SU-DHL-6 (cell line): ENCODE measurements around the gene CFAP70.

Experiments used
- H2AFZ ChIP-seq: fragments of 200-600 bp; sonication (generic); 2 replicates; pipeline ENCODE4 v1.6.1; 2014; ENCODE audit warnings: low read depth, mild to moderate bottlenecking, moderate library complexity, mixed read lengths, antibody characterized with exemption, low read length; ENCODE audit not compliant: severe bottlenecking
- H3F3A ChIP-seq: fragments of 200-600 bp; shearing (Covaris generic); 2 replicates; pipeline ENCODE4 v1.6.0; 2016; ENCODE audit warnings: antibody characterized with exemption, mild to moderate bottlenecking; ENCODE audit not compliant: insufficient read depth
- H3K27ac ChIP-seq: fragments of 200-600 bp; sonication (generic); 2 replicates; pipeline ENCODE4 v1.5.1; 2016; ENCODE audit warnings: low read depth, mild to moderate bottlenecking, low read length, moderate library complexity, mixed read lengths
- H3K27me3 ChIP-seq: fragments of 200-600 bp; sonication (generic), shearing (Covaris generic); 2 replicates; pipeline ENCODE4 v1.6.0; 2014; ENCODE audit warnings: mild to moderate bottlenecking, low read length
- H3K36me3 ChIP-seq: fragments of 200-600 bp; sonication (generic); 2 replicates; pipeline ENCODE4 v1.6.1; 2014; ENCODE audit warnings: mild to moderate bottlenecking, low read length, mixed read lengths
- H3K4me2 ChIP-seq: fragments of 300-600, 200-600 bp; shearing (Covaris generic), sonication (generic); 2 replicates; pipeline ENCODE4 v1.6.0; 2014; ENCODE audit warnings: low read length, low read depth, mild to moderate bottlenecking; ENCODE audit not compliant: poor library complexity, severe bottlenecking
- H3K4me3 ChIP-seq: fragments of 200-600 bp; sonication (generic); 2 replicates; pipeline ENCODE4 v1.5.1; 2014; ENCODE audit warnings: antibody characterized with exemption, low read length, mild to moderate bottlenecking, mixed read lengths; ENCODE audit not compliant: insufficient read depth, poor library complexity, severe bottlenecking
- H3K79me2 ChIP-seq: fragments of 200-600 bp; sonication (generic); 2 replicates; pipeline ENCODE4 v1.6.1; 2014; ENCODE audit warnings: mild to moderate bottlenecking, low read length, moderate library complexity; ENCODE audit not compliant: insufficient read depth
- H3K9ac ChIP-seq: fragments of 200-600 bp; sonication (generic); 2 replicates; pipeline ENCODE4 v1.7.0; 2014; ENCODE audit warnings: mild to moderate bottlenecking, low read length
- H3K9me2 ChIP-seq: fragments of 200-600 bp; sonication (generic); replicated peaks from 2 replicates; pipeline ENCODE4 v1.6.1; 2014; ENCODE audit warnings: low read length; ENCODE audit not compliant: insufficient read depth
- H3K9me3 ChIP-seq: fragments of 200-600 bp; sonication (generic); 2 replicates; pipeline ENCODE4 v1.6.1; 2014; ENCODE audit warnings: low read length, mixed read lengths; ENCODE audit not compliant: insufficient read depth
- H4K20me1 ChIP-seq: fragments of 200-600 bp; sonication (generic); 2 replicates; pipeline ENCODE4 v1.6.1; 2014; ENCODE audit warnings: low read depth, mild to moderate bottlenecking, antibody characterized with exemption, low read length, moderate library complexity, mixed read lengths
- EZH2phosphoT487 ChIP-seq: fragments of 200-600 bp; sonication (generic), shearing (Covaris generic); conservative IDR thresholded peaks from 2 replicates; pipeline ENCODE4 v1.6.1; 2018; ENCODE audit warnings: mild to moderate bottlenecking, antibody characterized with exemption, low read length, moderate library complexity, mixed read lengths
- TF ChIP-seq, protein P1 (sequence below): fragments of 200-600 bp; sonication (generic); IDR thresholded peaks from one replicate; pipeline ENCODE4 v1.5.1; 2017; ENCODE audit warnings: antibody characterized with exemption, mild to moderate bottlenecking, low read length, moderate library complexity; ENCODE audit not compliant: insufficient read depth, poor library complexity, severe bottlenecking

The CFAP70 gene

DNA sequence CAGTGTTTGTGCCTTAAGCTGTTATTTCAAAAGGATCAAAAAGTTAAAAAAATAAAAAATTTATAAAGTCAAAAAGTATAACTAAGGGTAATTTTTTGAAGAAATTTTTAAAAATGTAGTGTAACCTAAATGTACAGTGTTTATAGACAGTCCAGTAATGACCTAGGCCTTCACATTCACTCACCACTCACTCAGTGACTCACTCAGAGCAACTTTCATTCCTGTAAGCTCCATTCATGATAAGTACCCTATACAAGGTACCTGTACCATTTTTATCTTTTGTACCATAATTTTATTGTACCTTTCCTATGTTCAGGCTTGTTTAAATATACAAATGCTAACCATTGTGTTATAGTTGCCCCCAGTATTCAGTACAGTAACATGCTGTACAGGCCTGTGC lies 133.1 kb downstream of the CFAP70 start:
- H3K9ac ChIP-seq: no peak overlapping the region
- TF ChIP-seq, protein P1, sequence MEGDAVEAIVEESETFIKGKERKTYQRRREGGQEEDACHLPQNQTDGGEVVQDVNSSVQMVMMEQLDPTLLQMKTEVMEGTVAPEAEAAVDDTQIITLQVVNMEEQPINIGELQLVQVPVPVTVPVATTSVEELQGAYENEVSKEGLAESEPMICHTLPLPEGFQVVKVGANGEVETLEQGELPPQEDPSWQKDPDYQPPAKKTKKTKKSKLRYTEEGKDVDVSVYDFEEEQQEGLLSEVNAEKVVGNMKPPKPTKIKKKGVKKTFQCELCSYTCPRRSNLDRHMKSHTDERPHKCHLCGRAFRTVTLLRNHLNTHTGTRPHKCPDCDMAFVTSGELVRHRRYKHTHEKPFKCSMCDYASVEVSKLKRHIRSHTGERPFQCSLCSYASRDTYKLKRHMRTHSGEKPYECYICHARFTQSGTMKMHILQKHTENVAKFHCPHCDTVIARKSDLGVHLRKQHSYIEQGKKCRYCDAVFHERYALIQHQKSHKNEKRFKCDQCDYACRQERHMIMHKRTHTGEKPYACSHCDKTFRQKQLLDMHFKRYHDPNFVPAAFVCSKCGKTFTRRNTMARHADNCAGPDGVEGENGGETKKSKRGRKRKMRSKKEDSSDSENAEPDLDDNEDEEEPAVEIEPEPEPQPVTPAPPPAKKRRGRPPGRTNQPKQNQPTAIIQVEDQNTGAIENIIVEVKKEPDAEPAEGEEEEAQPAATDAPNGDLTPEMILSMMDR: no peak
- TF ChIP-seq EZH2phosphoT487: no peak
- no peaks in the 10 kb centered on the region for H3K9me3 ChIP-seq
- no peaks in the 10 kb centered on the region for H3K79me2 ChIP-seq
- H2AFZ ChIP-seq: no peak overlapping the region
- no peaks in the 10 kb centered on the region for H4K20me1 ChIP-seq
- no peaks in the 10 kb centered on the region for H3K27me3 ChIP-seq
- no peaks in the 10 kb centered on the region for H3K9me2 ChIP-seq
- H3F3A ChIP-seq: no peaks in the 10 kb centered on the region
- no peaks in the 10 kb centered on the region for H3K36me3 ChIP-seq
- H3K27ac ChIP-seq: no peak overlapping the region
- H3K4me3 ChIP-seq: no peak overlapping the region
- no peak overlapping the region for H3K4me2 ChIP-seq

DNA sequence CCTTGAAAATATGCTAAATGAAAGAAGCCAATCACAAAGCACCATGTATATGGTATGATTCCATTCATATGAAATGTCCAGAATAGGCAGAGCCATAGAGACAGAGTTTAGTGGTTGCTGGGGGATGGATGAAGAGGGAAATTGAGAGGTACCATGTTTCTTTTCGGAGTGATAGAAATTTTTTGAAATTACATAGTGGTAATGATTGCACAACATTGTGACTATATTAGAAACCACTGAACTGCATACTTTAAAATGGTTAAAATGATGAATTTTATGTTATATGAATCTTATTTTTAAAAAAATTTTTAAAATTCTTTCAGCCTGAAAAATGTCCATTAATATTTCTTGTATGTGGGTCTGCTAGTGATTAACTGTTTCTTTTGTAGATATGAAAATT lies 137.7 kb downstream of the CFAP70 start:
- Histone ChIP-seq H3K36me3 (peaks cover 5% of the 10 kb centered on the region; the same call in 1 of the 2 replicates), H4K20me1 (no peaks in the 10 kb centered on the region), H3K27me3 (no peaks in the 10 kb centered on the region), H2AFZ (no peak overlapping the region), H3K4me2 (no peak overlapping the region), H3F3A (no peaks in the 10 kb centered on the region), H3K9me3 (no peaks in the 10 kb centered on the region), H3K79me2 (no peaks in the 10 kb centered on the region), H3K9me2 (no peaks in the 10 kb centered on the region), H3K27ac (no peak overlapping the region), H3K9ac (no peak overlapping the region), H3K4me3 (no peak overlapping the region)
- TF ChIP-seq, protein P1: no peak
- no peak for TF ChIP-seq EZH2phosphoT487

DNA sequence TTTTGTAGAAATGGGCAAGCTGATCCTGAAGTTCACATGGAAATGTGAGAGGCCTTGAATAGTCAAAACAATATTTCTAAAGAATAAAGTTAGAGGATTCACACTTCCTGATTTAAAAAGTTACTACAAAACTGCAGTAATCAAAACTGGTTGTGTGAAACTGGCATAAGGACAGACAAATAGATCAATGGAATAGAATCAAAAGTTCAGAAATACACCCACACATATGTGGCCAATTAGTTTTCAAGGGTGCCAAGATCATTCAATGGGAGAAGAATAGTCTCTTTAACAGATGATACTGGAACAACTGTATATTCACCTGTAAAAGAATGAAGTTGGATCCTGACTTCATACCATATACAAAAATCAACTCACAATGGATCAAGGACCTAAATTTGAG lies 139.3 kb downstream of the CFAP70 start:
- no peaks in the 10 kb centered on the region for H3F3A ChIP-seq
- no peak overlapping the region for H3K27ac ChIP-seq
- no peak overlapping the region for H3K9ac ChIP-seq
- H3K9me3 ChIP-seq: no peaks in the 10 kb centered on the region
- peaks cover 5% of the 10 kb centered on the region; the same call in 1 of the 2 replicates for H3K36me3 ChIP-seq
- H3K79me2 ChIP-seq: no peaks in the 10 kb centered on the region
- H2AFZ ChIP-seq: no peak overlapping the region
- no peaks in the 10 kb centered on the region for H3K27me3 ChIP-seq
- TF ChIP-seq, protein P1: no peak
- TF ChIP-seq EZH2phosphoT487: no peak
- no peaks in the 10 kb centered on the region for H4K20me1 ChIP-seq
- no peak overlapping the region for H3K4me2 ChIP-seq
- no peaks in the 10 kb centered on the region for H3K9me2 ChIP-seq
- no peak overlapping the region for H3K4me3 ChIP-seq
